PC-9 (cell line): ENCODE data around the gene TRIM31. TPM values are rescaled to one million over a fixed set of nuclear protein-coding genes. Genes with fewer than 3 reads are reported as not detected.
A peak's percentile ranks its signal among the peaks of the same experiment; 100 is the strongest.

Experiments used
- BruUV-seq: library from RNA; stranded (reverse); fragments of 400-500 nt; replicated peaks from 2 replicates; lab custom pipeline; 2021; lab: Mats Ljungman, UMichigan
- CTCF ChIA-PET: fragments of 300-600 bp; sonication (Branson Sonifier 250); formaldehyde crosslinking; loops from one replicate; lab custom pipeline; 2022; ENCODE audit warnings: antibody characterized with exemption; lab: Charles Lee
- POLR2A ChIA-PET: fragments of 300-600 bp; sonication (Branson Sonifier 250); formaldehyde crosslinking; loops from one replicate; lab custom pipeline; 2022; ENCODE audit warnings: antibody characterized with exemption; ENCODE audit not compliant: unreplicated experiment; lab: Charles Lee
- DNase-seq, 2 experiments: peaks; one replicate each; pipeline versions ENCODE4 v3.0.0 to v3.0.0-alpha.2; 2015 to 2022; ENCODE audit warnings: mixed read lengths in 1 of 2
- H2AFZ ChIP-seq: fragments of 200-600 bp; sonication (generic); 2 replicates; pipeline ENCODE4 v1.8.1; 2017; ENCODE audit warnings: antibody characterized with exemption
- H3F3A ChIP-seq: fragments of 200-600 bp; sonication (generic); 2 replicates; pipeline ENCODE4 v1.8.1; 2017; ENCODE audit warnings: antibody characterized with exemption, mild to moderate bottlenecking, low read depth; ENCODE audit not compliant: insufficient read depth
- H3K27ac ChIP-seq: fragments of 200-600 bp; sonication (generic); 2 replicates; pipeline ENCODE4 v1.6.1; 2016; ENCODE audit warnings: mixed run types
- H3K27me3 ChIP-seq: fragments of 200-600 bp; sonication (generic); 2 replicates; pipeline ENCODE4 v1.6.1; 2016; ENCODE audit warnings: low read depth, mixed run types; ENCODE audit not compliant: insufficient read depth
- H3K36me3 ChIP-seq: fragments of 200-600 bp; sonication (generic); 2 replicates; pipeline ENCODE4 v1.6.1; 2016; ENCODE audit warnings: low read depth, mixed run types
- H3K4me1 ChIP-seq: fragments of 200-600 bp; sonication (generic); replicated peaks from 2 replicates; pipeline ENCODE4 v1.6.1; 2016; ENCODE audit warnings: mixed run types; ENCODE audit not compliant: insufficient read depth
- H3K4me2 ChIP-seq: fragments of 200-600 bp; sonication (generic); 2 replicates; pipeline ENCODE4 v1.6.1; 2017; ENCODE audit warnings: mixed run types
- H3K4me3 ChIP-seq: fragments of 200-600 bp; sonication (generic); 2 replicates; pipeline ENCODE4 v1.6.1; 2016; ENCODE audit warnings: mixed run types
- H3K79me2 ChIP-seq: fragments of 200-600 bp; sonication (generic); 2 replicates; pipeline ENCODE4 v1.6.1; 2017; ENCODE audit warnings: low read depth, mixed run types
- H3K9me2 ChIP-seq: fragments of 200-600 bp; sonication (generic); 2 replicates; pipeline ENCODE4 v1.8.1; 2017; ENCODE audit warnings: mild to moderate bottlenecking; ENCODE audit not compliant: insufficient read depth
- H3K9me3 ChIP-seq: fragments of 200-600 bp; sonication (generic); 2 replicates; pipeline ENCODE4 v1.8.1; 2016; ENCODE audit warnings: low read depth; ENCODE audit not compliant: insufficient read depth
- H4K20me1 ChIP-seq: fragments of 200-600 bp; sonication (generic); 2 replicates; pipeline ENCODE4 v1.8.1; 2017; ENCODE audit not compliant: insufficient read depth
- CTCF ChIP-seq: fragments of 200-600 bp; sonication (generic); conservative IDR thresholded peaks from 2 replicates; pipeline ENCODE4 v1.6.1; 2017; ENCODE audit warnings: mixed run types, antibody characterized with exemption, mild to moderate bottlenecking, moderate library complexity
- EZH2 ChIP-seq: fragments of 200-600 bp; sonication (generic); IDR thresholded peaks from 2 replicates; pipeline ENCODE4 v1.8.0; 2017; ENCODE audit warnings: antibody characterized with exemption, low read depth
- intact Hi-C: fragments of 100-400 bp; cut with micrococcal nuclease; formaldehyde crosslinking; loops from one replicate; pipeline ENCODE4 v1.10.0; 2022; ENCODE audit not compliant: unreplicated experiment
- total RNA-seq: library from RNA; stranded (reverse); gene quantifications from 2 replicates; pipeline ENCODE4 v1.2.3, GENCODE V29; 2021

Gene TRIM31
- total RNA-seq, 1 experiment from 2014 or later: not detected

- no peak overlapping the region for H3K27ac ChIP-seq
- no peaks in the 10 kb centered on the region for H3K27me3 ChIP-seq
- H3K79me2 ChIP-seq: no peaks in the 10 kb centered on the region
- H2AFZ ChIP-seq: no peak overlapping the region
- no peak for TF ChIP-seq EZH2
- no peak for TF ChIP-seq CTCF
- ChIA-PET CTCF (no interaction called here), POLR2A (no interaction called here)
- H3K9me3 ChIP-seq: no peaks in the 10 kb centered on the region
- intact Hi-C loops: no loop called here
- no TSS peak for BruUV-seq
- no peaks in the 10 kb centered on the region for H3F3A ChIP-seq
- H3K4me2 ChIP-seq: no peak overlapping the region
- no peak overlapping the region for H3K4me3 ChIP-seq
- H3K36me3 ChIP-seq: no peaks in the 10 kb centered on the region
- H4K20me1 ChIP-seq: no peaks in the 10 kb centered on the region
- 0 out of 2 replicates have a peak, but pooled peaks cover 7% of the 10 kb centered on the region for H3K4me1 ChIP-seq
- DNase-seq: no peak
- no peaks in the 10 kb centered on the region for H3K9me2 ChIP-seq
These were observed 47.3 kb upstream of the TRIM31 start for GRCh38 chr6:30160008-30160784.

GRCh38 chr6:30158475-30159040 is 45.7 kb upstream of the TRIM31 start:
- H3K27ac ChIP-seq: no peak overlapping the region
- no peak overlapping the region for H3K4me2 ChIP-seq
- no peak for DNase-seq
- peaks cover 16% of the 10 kb centered on the region; the same call in 1 of the 2 replicates for H3K4me1 ChIP-seq
- H2AFZ ChIP-seq: 0 out of 2 replicates have a peak overlapping the region, but pooled peaks have one; percentile 17
- no peaks in the 10 kb centered on the region for H3K79me2 ChIP-seq
- no peaks in the 10 kb centered on the region for H3F3A ChIP-seq
- no peaks in the 10 kb centered on the region for H3K36me3 ChIP-seq
- H3K27me3 ChIP-seq: no peaks in the 10 kb centered on the region
- no peaks in the 10 kb centered on the region for H4K20me1 ChIP-seq
- no peaks in the 10 kb centered on the region for H3K9me3 ChIP-seq
- intact Hi-C loops: no loop called here
- H3K4me3 ChIP-seq: no peak overlapping the region
- CTCF ChIA-PET: no interaction called here
- BruUV-seq: no TSS peak
- H3K9me2 ChIP-seq: no peaks in the 10 kb centered on the region
- no peak for TF ChIP-seq CTCF
- no peak for TF ChIP-seq EZH2
- POLR2A ChIA-PET: no interaction called here

GRCh38 chr6:30157999-30158398 is 45.1 kb upstream of the TRIM31 start:
- no peak overlapping the region for H3K27ac ChIP-seq
- H3K4me3 ChIP-seq: no peak overlapping the region
- no peaks in the 10 kb centered on the region for H3K9me2 ChIP-seq
- H3K27me3 ChIP-seq: no peaks in the 10 kb centered on the region
- H4K20me1 ChIP-seq: no peaks in the 10 kb centered on the region
- intact Hi-C loops: no loop called here
- TF ChIP-seq EZH2 (no peak), CTCF (no peak)
- no peaks in the 10 kb centered on the region for H3K36me3 ChIP-seq
- DNase-seq: no peak
- peaks cover 16% of the 10 kb centered on the region; the same call in 1 of the 2 replicates for H3K4me1 ChIP-seq
- no peak overlapping the region for H3K4me2 ChIP-seq
- no peaks in the 10 kb centered on the region for H3K79me2 ChIP-seq
- ChIA-PET CTCF (no interaction called here), POLR2A (no interaction called here)
- no peak overlapping the region for H2AFZ ChIP-seq
- BruUV-seq: no TSS peak
- H3F3A ChIP-seq: no peaks in the 10 kb centered on the region
- H3K9me3 ChIP-seq: no peaks in the 10 kb centered on the region
